Tibial artery (tissue), 4 donors: Measurements from ENCODE around the gene KRAS.

ENCODE experiments used
- DNase-seq, 2 donors: peaks; one replicate each; pipeline ENCODE4 v3.0.0-alpha.2; 2019
- H3K27ac ChIP-seq, 2 donors: fragments of 200-600 bp; sonication (generic) in 1 of 2; 1 replicate in 1 of 2; 2 replicates in 1 of 2; pipeline ENCODE4 v1.5.1; 2018 to 2019; ENCODE audit warnings: mild to moderate bottlenecking in 1 of 2
- H3K27me3 ChIP-seq, 2 donors: fragments of 200-600 bp; sonication (generic) in 1 of 2; one replicate each; pipeline versions ENCODE4 v1.5.1 to v1.6.0; 2016 to 2019
- H3K36me3 ChIP-seq, 3 donors: fragments of 200-600 bp; sonication (generic) in 2 of 3; one replicate each; pipeline ENCODE4 v1.5.1; 2016 to 2019; ENCODE audit warnings: mild to moderate bottlenecking in 2 of 3
- H3K4me1 ChIP-seq, 4 donors: fragments of 200-600 bp; sonication (generic) in 2 of 4; 1 replicate in 3 of 4; 2 replicates in 1 of 4; pipeline ENCODE4 v1.5.1; 2016 to 2019
- H3K4me3 ChIP-seq, 2 donors: fragments of 200-600 bp; sonication (generic) in 1 of 2; 1 replicate in 1 of 2; 2 replicates in 1 of 2; pipeline ENCODE4 v1.5.1; 2018 to 2019; ENCODE audit warnings: mild to moderate bottlenecking in 2 of 2
- H3K9me3 ChIP-seq, 3 donors: fragments of 200-600 bp; sonication (generic) in 1 of 3; one replicate each; pipeline ENCODE4 v1.5.1; 2016 to 2019
- intact Hi-C: fragments of 100-400 bp; cut with DNase I; formaldehyde crosslinking; loops from one replicate; pipeline ENCODE4 v1.15.0; 2023; ENCODE audit warnings: low total_unique reads
- TF ChIP-seq, protein P1 (sequence below), 2 experiments: fragments of 200-600 bp in 1 of 2; fragments of 450-650 bp in 1 of 2; IDR thresholded peaks; one replicate each; pipeline ENCODE4 v1.5.1; 2017 to 2019; ENCODE audit warnings: antibody characterized with exemption in 2 of 2, mild to moderate bottlenecking in 1 of 2, moderate library complexity in 1 of 2

Gene KRAS

DNA sequence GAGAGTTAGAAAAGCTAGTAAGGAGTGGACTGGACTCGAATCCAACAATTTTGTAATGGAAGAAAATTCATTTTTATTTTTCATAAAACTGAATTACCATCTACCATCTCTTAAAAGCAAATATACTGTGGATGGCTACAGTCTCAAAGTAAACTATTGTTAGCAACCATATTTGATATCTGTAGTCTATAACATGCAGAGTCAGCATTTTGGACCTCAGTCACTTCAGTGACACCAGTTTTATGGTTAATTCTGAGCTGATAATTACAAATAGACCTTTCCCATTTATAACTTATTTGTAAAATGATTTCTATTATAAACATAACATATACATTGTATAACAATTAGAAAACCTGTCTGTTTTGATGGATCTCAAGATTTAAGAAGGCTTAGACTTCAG, 2.0 kb downstream of the KRAS start:
- peaks cover 0 to 15% (median 11%) of the 10 kb centered on the region in 4 donors for H3K4me1 ChIP-seq
- H3K4me3 ChIP-seq, result no peak overlapping the region
- TF ChIP-seq, protein P1, sequence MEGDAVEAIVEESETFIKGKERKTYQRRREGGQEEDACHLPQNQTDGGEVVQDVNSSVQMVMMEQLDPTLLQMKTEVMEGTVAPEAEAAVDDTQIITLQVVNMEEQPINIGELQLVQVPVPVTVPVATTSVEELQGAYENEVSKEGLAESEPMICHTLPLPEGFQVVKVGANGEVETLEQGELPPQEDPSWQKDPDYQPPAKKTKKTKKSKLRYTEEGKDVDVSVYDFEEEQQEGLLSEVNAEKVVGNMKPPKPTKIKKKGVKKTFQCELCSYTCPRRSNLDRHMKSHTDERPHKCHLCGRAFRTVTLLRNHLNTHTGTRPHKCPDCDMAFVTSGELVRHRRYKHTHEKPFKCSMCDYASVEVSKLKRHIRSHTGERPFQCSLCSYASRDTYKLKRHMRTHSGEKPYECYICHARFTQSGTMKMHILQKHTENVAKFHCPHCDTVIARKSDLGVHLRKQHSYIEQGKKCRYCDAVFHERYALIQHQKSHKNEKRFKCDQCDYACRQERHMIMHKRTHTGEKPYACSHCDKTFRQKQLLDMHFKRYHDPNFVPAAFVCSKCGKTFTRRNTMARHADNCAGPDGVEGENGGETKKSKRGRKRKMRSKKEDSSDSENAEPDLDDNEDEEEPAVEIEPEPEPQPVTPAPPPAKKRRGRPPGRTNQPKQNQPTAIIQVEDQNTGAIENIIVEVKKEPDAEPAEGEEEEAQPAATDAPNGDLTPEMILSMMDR (IDR thresholded peaks at IDR 0.05), result no peak
- no peaks in the 10 kb centered on the region for H3K27me3 ChIP-seq
- no peaks in the 10 kb centered on the region for H3K36me3 ChIP-seq
- H3K9me3 ChIP-seq, result no peaks in the 10 kb centered on the region
- no peak for DNase-seq
- H3K27ac ChIP-seq, result no peak overlapping the region
- intact Hi-C loops, result no loop called here

DNA sequence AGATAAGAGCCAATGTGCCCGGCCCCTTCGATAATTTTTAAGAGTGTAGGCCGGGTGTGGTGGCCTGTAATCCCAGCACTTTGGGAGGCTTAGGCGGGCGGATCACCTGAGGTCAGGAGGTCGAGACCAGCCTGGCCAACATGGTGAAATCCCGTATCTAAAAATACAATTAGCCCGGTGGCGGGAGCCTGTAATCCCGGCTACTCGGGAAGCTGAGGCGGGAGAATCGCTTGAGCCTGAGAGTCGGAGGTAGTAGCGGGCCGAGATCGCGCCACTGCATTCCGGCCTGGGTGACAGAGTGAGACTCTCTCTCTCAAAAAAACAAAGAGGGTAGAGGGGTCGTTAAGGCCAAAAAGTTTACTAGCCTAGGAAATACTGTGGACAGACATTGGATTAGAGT, 2.6 kb downstream of the KRAS start:
- H3K4me3 ChIP-seq, result no peak overlapping the region
- no peak overlapping the region for H3K27ac ChIP-seq
- TF ChIP-seq, protein P1 (IDR thresholded peaks at IDR 0.05), result no peak
- no peaks in the 10 kb centered on the region for H3K27me3 ChIP-seq
- intact Hi-C loops, result no loop called here
- no peaks in the 10 kb centered on the region for H3K9me3 ChIP-seq
- peaks cover 0 to 15% (median 11%) of the 10 kb centered on the region in 4 donors for H3K4me1 ChIP-seq
- DNase-seq, result no peak
- no peaks in the 10 kb centered on the region for H3K36me3 ChIP-seq

DNA sequence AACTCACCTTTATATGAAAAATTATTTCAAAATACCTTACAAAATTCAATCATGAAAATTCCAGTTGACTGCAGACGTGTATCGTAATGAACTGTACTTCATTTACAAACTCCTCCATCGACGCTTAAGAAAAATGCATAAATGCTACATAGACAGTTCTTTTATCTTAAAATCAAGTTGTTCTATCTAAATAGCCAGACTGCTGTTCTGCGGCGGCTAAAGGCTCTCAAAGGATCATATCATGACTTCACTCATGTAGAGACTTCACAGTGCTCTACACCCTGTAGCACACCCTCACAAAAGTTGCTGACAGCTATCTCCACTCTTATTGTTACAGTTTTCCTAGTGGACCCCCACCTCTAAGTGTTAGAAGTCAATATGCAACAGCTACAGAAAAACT, 5.2 kb downstream of the KRAS start:
- Histone ChIP-seq H3K27me3 (no peaks in the 10 kb centered on the region), H3K4me1 (peaks cover 0 to 24% (median 11%) of the 10 kb centered on the region in 4 donors), H3K4me3 (no peak overlapping the region), H3K27ac (no peak overlapping the region), H3K36me3 (no peaks in the 10 kb centered on the region), H3K9me3 (no peaks in the 10 kb centered on the region)
- intact Hi-C loops, result no loop called here
- TF ChIP-seq, protein P1 (IDR thresholded peaks at IDR 0.05), result no peak
- DNase-seq, result no peak

DNA sequence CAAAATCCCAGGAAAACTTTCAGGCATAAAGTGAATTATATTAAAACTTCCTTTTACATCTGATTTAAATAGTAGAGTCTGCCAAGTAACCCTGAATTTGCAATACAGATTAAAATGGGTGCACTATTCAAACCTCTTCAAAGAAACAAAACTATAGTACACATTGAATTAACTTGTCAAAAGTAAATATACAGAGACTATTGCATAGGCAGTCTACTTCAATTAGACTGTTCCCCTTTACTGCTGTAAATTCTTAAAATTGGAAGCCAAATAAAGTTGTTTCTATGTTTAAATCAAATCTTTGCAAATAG, 7.1 kb downstream of the KRAS start:
- H3K9me3 ChIP-seq, result no peaks in the 10 kb centered on the region
- DNase-seq, result no peak
- H3K4me3 ChIP-seq, result no peak overlapping the region
- H3K27me3 ChIP-seq, result no peaks in the 10 kb centered on the region
- intact Hi-C loops, result no loop called here
- H3K27ac ChIP-seq, result no peak overlapping the region
- peaks cover 0 to 12% (median 4%) of the 10 kb centered on the region in 4 donors for H3K4me1 ChIP-seq
- no peaks in the 10 kb centered on the region for H3K36me3 ChIP-seq
- TF ChIP-seq, protein P1 (IDR thresholded peaks at IDR 0.05), result no peak

DNA sequence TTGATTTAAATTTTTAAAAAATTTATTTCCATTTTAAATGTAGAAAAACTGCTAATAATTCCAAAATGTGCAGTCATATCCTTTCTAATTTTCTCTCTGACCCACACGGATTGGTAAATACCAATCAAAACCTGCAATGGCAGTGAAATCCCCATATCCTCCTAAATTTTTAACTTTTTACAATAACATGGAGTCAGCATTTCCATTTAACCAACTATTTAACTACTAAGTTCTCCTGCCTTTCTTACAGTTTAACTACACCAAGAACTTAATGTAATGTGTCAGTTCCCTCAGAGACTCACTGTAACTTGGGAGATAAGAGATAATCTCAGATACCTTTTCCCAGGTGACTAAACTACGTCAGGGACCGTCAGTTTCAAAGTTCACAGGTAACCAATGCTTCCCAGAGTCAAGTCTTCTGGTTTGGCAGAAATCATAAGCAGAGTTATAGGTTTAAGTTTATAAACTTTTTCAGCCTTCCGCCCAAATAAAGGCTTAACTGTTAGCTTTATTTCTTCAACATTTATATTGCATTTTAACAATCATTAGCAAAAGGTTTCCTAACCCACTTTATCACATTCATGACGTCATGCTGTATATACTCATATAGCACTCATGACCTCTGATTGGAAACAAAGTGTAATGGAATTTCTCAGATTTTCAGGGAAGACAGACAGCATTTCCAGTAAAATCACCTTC, 7.6 kb downstream of the KRAS start:
- no peak for DNase-seq
- no peaks in the 10 kb centered on the region for H3K36me3 ChIP-seq
- H3K27ac ChIP-seq, result no peak overlapping the region
- intact Hi-C loops, result no loop called here
- H3K27me3 ChIP-seq, result no peaks in the 10 kb centered on the region
- TF ChIP-seq, protein P1 (IDR thresholded peaks at IDR 0.05), result no peak
- H3K9me3 ChIP-seq, result no peaks in the 10 kb centered on the region
- no peak overlapping the region for H3K4me3 ChIP-seq
- peaks cover 0 to 9% (median 1%) of the 10 kb centered on the region in 4 donors for H3K4me1 ChIP-seq
